SK-N-MC (cell line): ENCODE data around the gene FGFR3.

Source experiments
- EZH2 ChIP-seq: fragments of 200-600 bp; sonication (generic); IDR thresholded peaks from one replicate; pipeline ENCODE4 v1.6.1; 2017; ENCODE audit warnings: antibody characterized with exemption
- FOXP2 ChIP-seq: optimal IDR thresholded peaks from 2 replicates; pipeline ENCODE3; 2011; ENCODE audit warnings: mild to moderate bottlenecking, moderate library complexity; ENCODE audit not compliant: insufficient read depth; ENCODE audit errors: extremely low read length, control extremely low read depth
- POLR2AphosphoS5 ChIP-seq: IDR thresholded peaks from 2 replicates; pipeline ENCODE4 v1.6.1; 2012; ENCODE audit warnings: mild to moderate bottlenecking, low read depth, low read length, borderline replicate concordance

- TF ChIP-seq EZH2 = no peak
- TF ChIP-seq POLR2AphosphoS5 = no peak
- TF ChIP-seq FOXP2 = no peak
Observed at GRCh38 chr4:1747603-1747967, 45.5 kb upstream of the FGFR3 start.
